CD4-positive, alpha-beta T cell (primary cell): ENCODE data around the gene TRMT5. TPM values are rescaled to one million over a fixed set of nuclear protein-coding genes. Genes with fewer than 3 reads are reported as not detected.

Experiments
- ATAC-seq: fragments of 200-7000 bp; cut with Tn5 transposase; one replicate; pipeline ENCODE4 v1.10.0; 2022; ENCODE audit warnings: mild to moderate bottlenecking; ENCODE audit not compliant: poor library complexity
- CTCF ChIA-PET: fragments of 350-600 bp; sonication (Branson Sonifier 250); formaldehyde crosslinking; loops from one replicate; lab custom pipeline; 2021; ENCODE audit warnings: antibody characterized with exemption, inconsistent platforms; lab: Charles Lee
- POLR2A ChIA-PET: fragments of 350-600 bp; sonication (Branson Sonifier 250); formaldehyde crosslinking; loops from one replicate; lab custom pipeline; 2021; ENCODE audit warnings: antibody characterized with exemption, inconsistent platforms; lab: Charles Lee
- DNase-seq, 14 experiments: peaks; one replicate each; pipeline ENCODE4 v3.0.0-alpha.2; 2013 to 2020; ENCODE audit warnings: mixed read lengths in 2 of 14
- H3K27ac ChIP-seq, 2 donors: one replicate each; pipeline versions ENCODE4 v1.5.1 to v1.7.0; 2013; ENCODE audit warnings: low read length in 2 of 2, low read depth in 1 of 2, mild to moderate bottlenecking in 1 of 2
- H3K27me3 ChIP-seq, 2 experiments: 1 replicate in 1 of 2; 2 replicates in 1 of 2; pipeline versions ENCODE4 v1.6.1 to v1.7.0; 2013; ENCODE audit warnings: low read length in 2 of 2, control low read depth in 1 of 2, mild to moderate bottlenecking in 1 of 2, moderate library complexity in 1 of 2; ENCODE audit not compliant: insufficient read depth in 2 of 2, control insufficient read depth in 1 of 2
- H3K36me3 ChIP-seq: one replicate; pipeline ENCODE4 v1.6.1; 2013; ENCODE audit warnings: low read length, control low read depth; ENCODE audit not compliant: insufficient read depth
- H3K4me1 ChIP-seq: one replicate; pipeline ENCODE4 v1.6.1; 2013; ENCODE audit warnings: low read length, control low read depth; ENCODE audit not compliant: insufficient read depth
- H3K4me3 ChIP-seq: one replicate; pipeline ENCODE4 v1.5.1; 2013; ENCODE audit warnings: mild to moderate bottlenecking, low read length, moderate library complexity
- H3K9me3 ChIP-seq, 2 experiments: 1 replicate in 1 of 2; 2 replicates in 1 of 2; pipeline versions ENCODE4 v1.6.1 to v1.7.0; 2013; ENCODE audit warnings: low read length in 2 of 2, mild to moderate bottlenecking in 2 of 2, control low read depth in 1 of 2, moderate library complexity in 1 of 2; ENCODE audit not compliant: control insufficient read depth in 1 of 2, insufficient read depth in 1 of 2
- H3K27ac Mint-ChIP-seq: one replicate; pipeline ENCODE4 v1.8.0; 2020; ENCODE audit warnings: mixed read lengths
- H3K27me3 Mint-ChIP-seq: one replicate; pipeline ENCODE4 v1.8.0; 2021; ENCODE audit warnings: mixed read lengths
- H3K36me3 Mint-ChIP-seq: one replicate; pipeline ENCODE4 v1.8.0; 2021; ENCODE audit warnings: low read depth, mixed read lengths
- H3K4me1 Mint-ChIP-seq: one replicate; pipeline ENCODE4 v1.8.0; 2021; ENCODE audit warnings: low read depth, mixed read lengths
- H3K4me3 Mint-ChIP-seq: one replicate; pipeline ENCODE4 v1.8.0; 2020; ENCODE audit warnings: mild to moderate bottlenecking, mixed read lengths
- H3K9me3 Mint-ChIP-seq: one replicate; pipeline ENCODE4 v1.8.0; 2020; ENCODE audit warnings: mixed read lengths
- intact Hi-C, 2 experiments: fragments of 100-400 bp; cut with DNase I in 1 of 2; cut with micrococcal nuclease in 1 of 2; formaldehyde crosslinking; loops; one replicate each; pipeline versions ENCODE4 v1.15.1 to v1.9.0; 2023 to 2025; cut with DNase I, micrococcal nuclease
- total RNA-seq, 174 experiments: library from RNA in 2 of 174; stranded (reverse) in 2 of 174; gene quantifications; one replicate each; pipeline ENCODE4 v1.2.3 and lab custom pipeline; 2021 to 2026
- TF ChIP-seq, protein P1 (sequence below): fragments of 200-600 bp; IDR thresholded peaks from one replicate; pipeline ENCODE4 v1.8.0; 2022; ENCODE audit warnings: antibody characterized with exemption, mild to moderate bottlenecking

Gene TRMT5
- total RNA-seq, 2 experiments from 2014 or later: 3.6 to 3.8 TPM

DNA sequence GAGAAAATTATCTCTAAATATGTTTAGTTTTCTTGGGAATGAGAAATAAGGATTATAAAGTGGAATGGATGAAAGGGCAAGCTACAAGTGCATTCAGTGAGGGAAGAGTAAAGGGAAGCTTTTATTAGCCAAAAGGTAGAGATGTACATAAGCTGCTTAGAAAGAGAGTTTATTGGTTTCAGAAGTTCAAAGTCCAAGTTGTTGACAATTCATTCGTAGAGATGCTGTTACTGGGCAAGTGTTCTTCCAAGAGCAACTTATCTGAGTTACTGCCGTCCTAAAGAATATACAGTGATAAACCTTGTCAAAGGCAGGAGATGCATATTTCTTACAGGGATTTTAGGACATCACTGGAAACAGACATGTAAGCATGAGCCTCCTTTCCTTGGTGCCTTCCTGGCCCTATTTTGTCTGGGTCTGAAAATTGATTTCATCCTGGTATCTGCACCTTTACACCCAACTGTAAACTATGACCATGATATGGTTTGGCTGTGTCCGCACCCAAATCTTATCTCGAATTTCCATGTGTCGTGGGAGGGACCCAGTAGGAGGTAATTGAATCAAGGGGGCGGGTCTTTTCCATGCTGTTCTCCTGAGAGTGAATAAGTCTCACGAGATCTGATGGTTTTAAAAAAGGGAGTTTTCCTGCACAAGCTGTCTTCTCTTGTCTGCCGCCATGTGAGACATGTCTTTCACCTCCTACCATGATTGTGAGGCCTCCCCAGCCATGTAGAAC lies 46.8 kb downstream of the TRMT5 start:
- Mint-ChIP-seq H3K4me3 (no peak overlapping the region), H3K9me3 (no peaks in the 10 kb centered on the region), H3K36me3 (peaks cover 13% of the 10 kb centered on the region), H3K27me3 (no peaks in the 10 kb centered on the region), H3K27ac (no peak overlapping the region), H3K4me1 (no peaks in the 10 kb centered on the region)
- Histone ChIP-seq H3K36me3 (no peaks in the 10 kb centered on the region), H3K27me3 (no peaks in the 10 kb centered on the region), H3K4me3 (no peak overlapping the region), H3K9me3 (peaks cover 0 to 4% of the 10 kb centered on the region in 2 experiments), H3K27ac (no peak overlapping the region), H3K4me1 (no peaks in the 10 kb centered on the region)
- intact Hi-C loops: no loop called here
- DNase-seq (no peak), ATAC-seq (no peak)
- POLR2A ChIA-PET: no interaction called here
- TF ChIP-seq, protein P1, sequence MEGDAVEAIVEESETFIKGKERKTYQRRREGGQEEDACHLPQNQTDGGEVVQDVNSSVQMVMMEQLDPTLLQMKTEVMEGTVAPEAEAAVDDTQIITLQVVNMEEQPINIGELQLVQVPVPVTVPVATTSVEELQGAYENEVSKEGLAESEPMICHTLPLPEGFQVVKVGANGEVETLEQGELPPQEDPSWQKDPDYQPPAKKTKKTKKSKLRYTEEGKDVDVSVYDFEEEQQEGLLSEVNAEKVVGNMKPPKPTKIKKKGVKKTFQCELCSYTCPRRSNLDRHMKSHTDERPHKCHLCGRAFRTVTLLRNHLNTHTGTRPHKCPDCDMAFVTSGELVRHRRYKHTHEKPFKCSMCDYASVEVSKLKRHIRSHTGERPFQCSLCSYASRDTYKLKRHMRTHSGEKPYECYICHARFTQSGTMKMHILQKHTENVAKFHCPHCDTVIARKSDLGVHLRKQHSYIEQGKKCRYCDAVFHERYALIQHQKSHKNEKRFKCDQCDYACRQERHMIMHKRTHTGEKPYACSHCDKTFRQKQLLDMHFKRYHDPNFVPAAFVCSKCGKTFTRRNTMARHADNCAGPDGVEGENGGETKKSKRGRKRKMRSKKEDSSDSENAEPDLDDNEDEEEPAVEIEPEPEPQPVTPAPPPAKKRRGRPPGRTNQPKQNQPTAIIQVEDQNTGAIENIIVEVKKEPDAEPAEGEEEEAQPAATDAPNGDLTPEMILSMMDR: no peak
- CTCF ChIA-PET: no interaction called here

DNA sequence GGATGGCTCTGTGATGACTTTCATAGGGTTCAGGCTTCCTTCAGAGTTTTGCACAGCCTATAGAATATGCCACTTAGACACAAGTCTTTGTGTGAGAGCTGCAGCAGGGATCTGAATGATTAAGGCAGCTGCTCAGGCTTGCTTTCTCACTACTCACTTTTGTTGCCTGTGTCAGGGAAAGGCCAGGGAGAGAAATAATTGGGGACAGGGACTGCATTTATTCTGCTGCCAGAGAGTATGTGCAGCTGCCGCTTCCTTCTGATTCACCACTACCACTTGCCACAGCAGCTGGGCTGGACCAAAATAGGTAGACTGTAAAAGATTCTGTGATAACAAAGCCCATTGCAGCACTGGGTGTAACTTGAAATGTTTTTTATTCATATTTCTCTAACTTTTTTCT lies 49.7 kb downstream of the TRMT5 start:
- no peak for DNase-seq
- Mint-ChIP-seq H3K9me3 (no peaks in the 10 kb centered on the region), H3K4me3 (no peak overlapping the region), H3K4me1 (no peaks in the 10 kb centered on the region), H3K27me3 (no peaks in the 10 kb centered on the region), H3K27ac (no peak overlapping the region), H3K36me3 (peaks cover 13% of the 10 kb centered on the region)
- CTCF ChIA-PET: no interaction called here
- ATAC-seq: no peak
- H3K27ac ChIP-seq: no peak overlapping the region
- no peaks in the 10 kb centered on the region for H3K27me3 ChIP-seq
- no peak overlapping the region for H3K4me3 ChIP-seq
- no peaks in the 10 kb centered on the region for H3K4me1 ChIP-seq
- H3K9me3 ChIP-seq: peaks cover 0 to 4% of the 10 kb centered on the region in 2 experiments
- intact Hi-C loops: no loop called here
- POLR2A ChIA-PET: no interaction called here
- H3K36me3 ChIP-seq: no peaks in the 10 kb centered on the region
- TF ChIP-seq, protein P1: no peak

GRCh38 chr14:60926002-60926401 lies 54.9 kb downstream of the TRMT5 start:
- ATAC-seq: no peak
- Mint-ChIP-seq H3K27me3 (no peaks in the 10 kb centered on the region), H3K36me3 (no peaks in the 10 kb centered on the region), H3K27ac (no peak overlapping the region), H3K9me3 (no peaks in the 10 kb centered on the region), H3K4me3 (no peak overlapping the region), H3K4me1 (no peaks in the 10 kb centered on the region)
- H3K4me3 ChIP-seq: no peak overlapping the region
- H3K27me3 ChIP-seq: no peaks in the 10 kb centered on the region
- no peak overlapping the region for H3K27ac ChIP-seq
- TF ChIP-seq, protein P1: no peak
- H3K9me3 ChIP-seq: no peaks in the 10 kb centered on the region
- no peaks in the 10 kb centered on the region for H3K4me1 ChIP-seq
- no peaks in the 10 kb centered on the region for H3K36me3 ChIP-seq
- POLR2A ChIA-PET: no interaction called here
- CTCF ChIA-PET: no interaction called here
- no peak for DNase-seq
- intact Hi-C loops: no loop called here
